Right lobe of liver (tissue), 6 donors: ENCODE results near the gene MIEN1. TPM values are rescaled to one million over a fixed set of nuclear protein-coding genes. Genes with fewer than 3 reads are reported as not detected.

Source experiments
- ATAC-seq, 4 donors: fragments of 200-7000 bp; cut with Tn5 transposase; one replicate each; pipeline ENCODE4 v1.9.1; 2020; ENCODE audit warnings: mild to moderate bottlenecking in 4 of 4, moderate library complexity in 4 of 4
- DNase-seq, 3 donors: peaks; one replicate each; pipeline ENCODE4 v3.0.0-alpha.2; 2020
- H3K27ac ChIP-seq, 3 donors: fragments of 200-600 bp; one replicate each; pipeline ENCODE4 v1.8.0; 2022
- H3K27me3 ChIP-seq, 2 donors: fragments of 200-600 bp; one replicate each; pipeline ENCODE4 v1.8.0; 2022
- H3K36me3 ChIP-seq, 4 donors: fragments of 200-600 bp; sonication (generic) in 1 of 4; one replicate each; pipeline versions ENCODE4 v1.5.1 to v1.8.0; 2017 to 2022; ENCODE audit warnings: control low read depth in 1 of 4
- H3K4me1 ChIP-seq, 4 donors: fragments of 200-600 bp; sonication (generic) in 1 of 4; one replicate each; pipeline versions ENCODE4 v1.5.1 to v1.8.0; 2017 to 2022; ENCODE audit warnings: control low read depth in 1 of 4
- H3K4me3 ChIP-seq, 3 donors: fragments of 200-600 bp; one replicate each; pipeline ENCODE4 v1.8.0; 2022
- H3K9me3 ChIP-seq, 4 donors: fragments of 200-600 bp; sonication (generic) in 1 of 4; one replicate each; pipeline versions ENCODE4 v1.5.1 to v1.8.0; 2017 to 2022; ENCODE audit warnings: control low read depth in 1 of 4
- CTCF ChIP-seq, 4 donors: fragments of 200-600 bp in 3 of 4; fragments of 450-650 bp in 1 of 4; IDR thresholded peaks; one replicate each; pipeline versions ENCODE4 v1.5.1 to v1.8.0; 2016 to 2022; ENCODE audit warnings: antibody characterized with exemption in 4 of 4, mild to moderate bottlenecking in 2 of 4
- POLR2A ChIP-seq: fragments of 450-650 bp; IDR thresholded peaks from one replicate; pipeline ENCODE4 v1.6.1; 2017; ENCODE audit warnings: antibody characterized with exemption, mild to moderate bottlenecking
- WGBS: methylation state at CpG from one replicate; pipeline ENCODE4 v1.1.6; 2018; ENCODE audit warnings: low coverage, low lambda C conversion rate; ENCODE audit not compliant: insufficient coverage; ENCODE audit errors: missing lambda C conversion rate; 5-methylcytosine and 5-hydroxymethylcytosine counted together
- intact Hi-C, 2 donors: fragments of 100-400 bp; cut with DNase I; formaldehyde crosslinking; loops; one replicate each; pipeline versions ENCODE4 v1.11.2 to v1.14.1; 2022
- total RNA-seq, 6 experiments: library from RNA; depleted of rRNA in 2 of 6; stranded (reverse); fragments of >200 nt in 2 of 6; fragmentation: NEBNext Ultra II Directional in 3 of 6; extraction: Animal tissue kit (Norgen Biotek cat#: 25700) in 3 of 6; gene quantifications; one replicate each; pipeline versions ENCODE4 v1.1.0 to v1.2.4, GENCODE V29; 2016 to 2023
- donor health status: DM: no; HTN: yes; CAD: no.
- donor health status: DM: no; HTN: no; CAD: no.
- donor health status: DM: no; HTN: no; CAD: no.
- donor health status: DM: no; HTN: yes; CAD: no.
- donor health status: DM: no; HTN: yes; CAD: no.

MIEN1 gene
- total RNA-seq, 6 experiments from 2014 or later: 23.1 to 61.6 (median 29.0) TPM

- Histone ChIP-seq H3K27me3 (no peaks in the 10 kb centered on the region), H3K9me3 (no peaks in the 10 kb centered on the region), H3K36me3 (no peaks in the 10 kb centered on the region), H3K4me3 (no peak overlapping the region), H3K27ac (no peak overlapping the region), H3K4me1 (peaks cover 0 to 42% (median 20%) of the 10 kb centered on the region in 4 donors)
- ATAC-seq: no peak
- intact Hi-C loops: no loop called here
- TF ChIP-seq POLR2A (no peak), CTCF (IDR thresholded peaks at IDR 0.05) (no peak)
- WGBS: 90% methylated on average over 3 of the region's 5 CpGs
- no peak for DNase-seq
These were observed 32.4 kb downstream of the MIEN1 start for GRCh38 chr17:39697961-39698360.

- intact Hi-C loops: no loop called here
- Histone ChIP-seq H3K4me1 (peaks cover 0 to 30% (median 13%) of the 10 kb centered on the region in 4 donors), H3K27me3 (no peaks in the 10 kb centered on the region), H3K9me3 (no peaks in the 10 kb centered on the region), H3K27ac (no peak overlapping the region), H3K4me3 (no peak overlapping the region), H3K36me3 (no peaks in the 10 kb centered on the region)
- no peak for TF ChIP-seq CTCF (IDR thresholded peaks at IDR 0.05)
- no peak for TF ChIP-seq POLR2A
- ATAC-seq (no peak), DNase-seq (no peak)
- WGBS: no CpG with 5 or more reads among the region's 6 CpGs
These were observed 33.6 kb downstream of the MIEN1 start for GRCh38 chr17:39696731-39697130.

GRCh38 chr17:39695089-39695474 lies 35.2 kb downstream of the MIEN1 start:
- ATAC-seq: peak in 2 of 4 donors; percentile 2 to 11
- no peak for TF ChIP-seq POLR2A
- TF ChIP-seq CTCF (IDR thresholded peaks at IDR 0.05): no peak
- 93% methylated on average over 2 of the region's 2 CpGs for WGBS
- no peaks in the 10 kb centered on the region for H3K27me3 ChIP-seq
- intact Hi-C loops: no loop called here
- H3K4me1 ChIP-seq: peaks cover 0 to 21% (median 9%) of the 10 kb centered on the region in 4 donors
- H3K9me3 ChIP-seq: no peaks in the 10 kb centered on the region
- H3K4me3 ChIP-seq: no peak overlapping the region
- H3K27ac ChIP-seq: peak overlapping the region in 2 of 3 donors; percentile 66 to 80
- H3K36me3 ChIP-seq: no peaks in the 10 kb centered on the region
- DNase-seq: no peak

- H3K36me3 ChIP-seq: no peaks in the 10 kb centered on the region
- no peaks in the 10 kb centered on the region for H3K9me3 ChIP-seq
- TF ChIP-seq POLR2A (no peak), CTCF (IDR thresholded peaks at IDR 0.05) (no peak)
- intact Hi-C loops: no loop called here
- H3K4me1 ChIP-seq: peaks cover 0 to 19% (median 9%) of the 10 kb centered on the region in 4 donors
- H3K4me3 ChIP-seq: no peak overlapping the region
- no peaks in the 10 kb centered on the region for H3K27me3 ChIP-seq
- 82% methylated on average over 5 of the region's 5 CpGs for WGBS
- no peak for DNase-seq
- H3K27ac ChIP-seq: peak overlapping the region in 2 of 3 donors; percentile 66 to 80
- no peak for ATAC-seq
These were observed 35.7 kb downstream of the MIEN1 start for GRCh38 chr17:39694593-39694992.

- Histone ChIP-seq H3K27ac (no peak overlapping the region), H3K4me3 (peak overlapping the region in 1 of 3 donors; percentile 72)
These were observed 41.4 kb downstream of the MIEN1 start for GRCh38 chr17:39688945-39689344.

More at GRCh38 chr17:39688945-39689344, 41.4 kb downstream of the MIEN1 start:
- no peak for TF ChIP-seq POLR2A
- no peak for TF ChIP-seq CTCF (IDR thresholded peaks at IDR 0.05)
- ATAC-seq: no peak
- H3K27me3 ChIP-seq: no peaks in the 10 kb centered on the region
- peak in 1 of 3 donors; percentile 36 for DNase-seq
- peaks cover 0 to 16% (median 0%) of the 10 kb centered on the region in 4 donors for H3K4me1 ChIP-seq
- H3K9me3 ChIP-seq: no peaks in the 10 kb centered on the region
- 39% methylated on average over 3 of the region's 3 CpGs for WGBS
- intact Hi-C loops: no loop called here
- no peaks in the 10 kb centered on the region for H3K36me3 ChIP-seq
